B cell (primary cell): ENCODE results near the gene PGAP3. TPM values are rescaled to one million over a fixed set of nuclear protein-coding genes. Genes with fewer than 3 reads are reported as not detected.

Source experiments
- ATAC-seq: fragments of 200-7000 bp; cut with Tn5 transposase; one replicate; pipeline ENCODE4 v1.10.0; 2021; ENCODE audit warnings: low read depth, mild to moderate bottlenecking, moderate number of reproducible peaks, moderate library complexity
- CTCF ChIA-PET: fragments of 350-600 bp; sonication (Branson Sonifier 250); formaldehyde crosslinking; loops from one replicate; lab custom pipeline; 2021; ENCODE audit warnings: antibody characterized with exemption, inconsistent platforms; lab: Charles Lee
- POLR2A ChIA-PET: fragments of 350-600 bp; sonication (Branson Sonifier 250); formaldehyde crosslinking; loops from one replicate; lab custom pipeline; 2021; ENCODE audit warnings: antibody characterized with exemption; lab: Charles Lee
- DNase-seq: peaks from one replicate; pipeline ENCODE4 v3.0.0; 2013
- H2AFZ ChIP-seq: 2 replicates; pipeline ENCODE4 v1.6.1; 2012; ENCODE audit warnings: mild to moderate bottlenecking, low read depth, low read length; ENCODE audit not compliant: insufficient read depth, poor library complexity, severe bottlenecking
- H3K27ac ChIP-seq, 2 donors: 1 replicate in 1 of 2; 2 replicates in 1 of 2; pipeline ENCODE4 v1.5.1; 2012 to 2013; ENCODE audit warnings: low read length in 2 of 2, mild to moderate bottlenecking in 2 of 2, moderate library complexity in 1 of 2
- H3K27me3 ChIP-seq, 4 experiments: fragments of 200-600 bp in 1 of 4; sonication (generic) in 1 of 4; replicated peaks in 1 of 4; 1 replicate in 2 of 4; 2 replicates in 2 of 4; pipeline versions ENCODE4 v1.6.1 to v1.7.0; 2013 to 2016; ENCODE audit warnings: low read length in 3 of 4, mild to moderate bottlenecking in 2 of 4, mixed read lengths in 1 of 4, moderate library complexity in 1 of 4; ENCODE audit not compliant: insufficient read depth in 4 of 4, control insufficient read depth in 3 of 4; ENCODE audit errors: control extremely low read depth in 1 of 4
- H3K36me3 ChIP-seq, 2 experiments: replicated peaks in 1 of 2; 1 replicate in 1 of 2; 2 replicates in 1 of 2; pipeline versions ENCODE4 v1.6.1 to v1.7.1; 2013; ENCODE audit warnings: low read length in 1 of 2; ENCODE audit not compliant: insufficient read depth in 2 of 2, control insufficient read depth in 1 of 2; ENCODE audit errors: control extremely low read depth in 1 of 2, extremely low read depth in 1 of 2
- H3K4me1 ChIP-seq, 2 donors: fragments of 200-600 bp in 1 of 2; sonication (generic) in 1 of 2; 1 replicate in 1 of 2; 2 replicates in 1 of 2; pipeline versions ENCODE4 v1.5.1 to v1.6.1; 2013 to 2017; ENCODE audit warnings: low read length in 2 of 2; ENCODE audit not compliant: control insufficient read depth in 2 of 2, insufficient read depth in 2 of 2
- H3K4me2 ChIP-seq: replicated peaks from 2 replicates; pipeline ENCODE3; 2012; ENCODE audit warnings: mild to moderate bottlenecking, low read depth, low read length; ENCODE audit not compliant: poor library complexity, severe bottlenecking
- H3K4me3 ChIP-seq, 5 experiments: fragments of 200-600 bp in 1 of 5; sonication (generic) in 1 of 5; 1 replicate in 3 of 5; 2 replicates in 2 of 5; pipeline versions ENCODE4 v1.5.1 to v1.7.0; 2011 to 2016; ENCODE audit warnings: low read length in 4 of 5, mild to moderate bottlenecking in 4 of 5, low read depth in 2 of 5, control low read depth in 1 of 5, moderate library complexity in 1 of 5; ENCODE audit not compliant: insufficient read depth in 1 of 5; ENCODE audit errors: control extremely low read depth in 1 of 5, extremely low read depth in 1 of 5
- H3K79me2 ChIP-seq: fragments of 200-600 bp; sonication (generic); one replicate; pipeline ENCODE4 v1.6.0; 2016; ENCODE audit warnings: low read length; ENCODE audit not compliant: control insufficient read depth, insufficient read depth
- H3K9ac ChIP-seq: fragments of 200-600 bp; sonication (generic); 2 replicates; pipeline ENCODE4 v1.6.1; 2017; ENCODE audit warnings: mild to moderate bottlenecking, low read length, moderate library complexity
- H3K9me3 ChIP-seq, 3 donors: one replicate each; pipeline versions ENCODE4 v1.6.1 to v1.7.1; 2013; ENCODE audit warnings: low read length in 2 of 3; ENCODE audit not compliant: control insufficient read depth in 2 of 3, insufficient read depth in 1 of 3; ENCODE audit errors: control extremely low read depth in 1 of 3
- H4K20me1 ChIP-seq: 2 replicates; pipeline ENCODE4 v1.6.0; 2012; ENCODE audit warnings: mild to moderate bottlenecking, low read length; ENCODE audit not compliant: insufficient read depth, control insufficient read depth, poor library complexity, severe bottlenecking
- H3K27ac Mint-ChIP-seq: one replicate; pipeline ENCODE4 v1.8.0; 2021; ENCODE audit warnings: mixed read lengths
- H3K27me3 Mint-ChIP-seq: one replicate; pipeline ENCODE4 v1.8.0; 2021; ENCODE audit warnings: mixed read lengths
- H3K4me1 Mint-ChIP-seq: one replicate; pipeline ENCODE4 v1.8.0; 2021; ENCODE audit warnings: mixed read lengths
- H3K4me3 Mint-ChIP-seq: one replicate; pipeline ENCODE4 v1.8.0; 2021; ENCODE audit warnings: mixed read lengths
- H3K9me3 Mint-ChIP-seq: one replicate; pipeline ENCODE4 v1.8.0; 2022; ENCODE audit warnings: mixed read lengths; ENCODE audit not compliant: insufficient read depth
- EZH2 ChIP-seq: IDR thresholded peaks from 2 replicates; pipeline ENCODE4 v1.6.1; 2012; ENCODE audit warnings: borderline replicate concordance, low read depth, mild to moderate bottlenecking, moderate library complexity, low read length; ENCODE audit not compliant: insufficient read depth, poor library complexity, severe bottlenecking
- WGBS: methylation state at CpG from one replicate; pipeline ENCODE4 v1.1.5; 2013; ENCODE audit warnings: missing lambda C conversion rate; ENCODE audit not compliant: insufficient coverage; 5-methylcytosine and 5-hydroxymethylcytosine counted together
- intact Hi-C: fragments of 100-400 bp; cut with micrococcal nuclease; formaldehyde crosslinking; loops from one replicate; pipeline ENCODE4 v1.10.0; 2022
- polyA plus RNA-seq: library from polyadenylated mRNA; depleted of rRNA; stranded (reverse); fragments of >200 nt; gene quantifications from 2 replicates; pipeline ENCODE4 v1.2.3, GENCODE V29; 2012
- total RNA-seq, 2 donors: library from RNA; stranded (reverse); fragments of 120-200 nt in 1 of 2; gene quantifications; 1 replicate in 1 of 2; 2 replicates in 1 of 2; pipeline versions ENCODE4 v1.2.3 to v1.2.4, GENCODE V29; 2013 to 2022
- TF ChIP-seq, protein P1 (sequence below): fragments of 200-600 bp; IDR thresholded peaks from one replicate; pipeline ENCODE4 v1.8.0; 2022; ENCODE audit warnings: antibody characterized with exemption, mild to moderate bottlenecking

Gene PGAP3
- total and polyA plus RNA-seq, 2 donors (not counting 1 experiment from before 2014, with no cell fraction given): 27.4 to 34.3 TPM

DNA sequence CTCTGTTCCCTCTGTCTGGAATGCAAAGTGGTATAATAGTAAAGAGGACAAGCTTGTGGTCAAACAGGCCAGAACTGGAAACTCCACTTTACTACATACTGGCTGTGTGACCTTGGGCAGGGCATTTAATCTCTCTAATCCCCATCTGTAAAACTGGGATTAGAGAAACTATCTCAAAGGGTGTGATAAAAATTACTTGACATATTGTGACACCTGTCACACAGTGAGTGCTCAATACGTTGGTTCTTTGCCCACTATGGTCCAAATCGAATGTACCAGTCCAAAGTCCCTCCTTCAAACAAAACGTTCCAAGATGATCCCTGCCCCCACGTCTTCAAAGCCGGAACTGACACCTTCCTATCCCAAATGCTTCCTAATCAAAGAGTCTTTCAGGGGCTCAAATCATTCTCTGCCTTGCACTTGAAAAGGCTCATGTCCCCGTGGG is 734 bp downstream of the PGAP3 start:
- Histone ChIP-seq H3K27ac (peak overlapping the region in 1 of 2 donors; percentile 87), H3K9ac (peak overlapping the region; percentile 74), H3K79me2 (no peaks in the 10 kb centered on the region), H3K27me3 (no peaks in the 10 kb centered on the region), H3K9me3 (no peaks in the 10 kb centered on the region), H3K4me2 (peak overlapping the region; percentile 77), H2AFZ (peak overlapping the region; percentile 97), H4K20me1 (no peaks in the 10 kb centered on the region), H3K36me3 (peaks cover 0 to 16% of the 10 kb centered on the region in 2 experiments), H3K4me3 (peak overlapping the region in 3 of 5 experiments; percentile 69 to 92 (median 75)), H3K4me1 (peaks cover 15 to 18% of the 10 kb centered on the region in 2 donors)
- CTCF ChIA-PET: interaction anchor here (0.6 to 3.3 kb wide), 6 partner anchors 12 to 65 kb away, joined by 3 to 15 read pairs (median 4); partner anchors contain the start of gene PNMT
- POLR2A ChIA-PET: interaction anchor here (1.9 to 2.0 kb wide), 2 partner anchors 12 to 59 kb away, joined by 4 to 14 read pairs; no protein-coding TSS in a partner anchor
- no peaks in the 10 kb centered on the region for H3K9me3 Mint-ChIP-seq
- intact Hi-C loops: loop anchor here (1.0 to 5.0 kb wide), 3 partner anchors 12 to 225 kb away; partner anchors contain the start of genes CDK12 and STARD3
- TF ChIP-seq EZH2: no peak
- TF ChIP-seq, protein P1, sequence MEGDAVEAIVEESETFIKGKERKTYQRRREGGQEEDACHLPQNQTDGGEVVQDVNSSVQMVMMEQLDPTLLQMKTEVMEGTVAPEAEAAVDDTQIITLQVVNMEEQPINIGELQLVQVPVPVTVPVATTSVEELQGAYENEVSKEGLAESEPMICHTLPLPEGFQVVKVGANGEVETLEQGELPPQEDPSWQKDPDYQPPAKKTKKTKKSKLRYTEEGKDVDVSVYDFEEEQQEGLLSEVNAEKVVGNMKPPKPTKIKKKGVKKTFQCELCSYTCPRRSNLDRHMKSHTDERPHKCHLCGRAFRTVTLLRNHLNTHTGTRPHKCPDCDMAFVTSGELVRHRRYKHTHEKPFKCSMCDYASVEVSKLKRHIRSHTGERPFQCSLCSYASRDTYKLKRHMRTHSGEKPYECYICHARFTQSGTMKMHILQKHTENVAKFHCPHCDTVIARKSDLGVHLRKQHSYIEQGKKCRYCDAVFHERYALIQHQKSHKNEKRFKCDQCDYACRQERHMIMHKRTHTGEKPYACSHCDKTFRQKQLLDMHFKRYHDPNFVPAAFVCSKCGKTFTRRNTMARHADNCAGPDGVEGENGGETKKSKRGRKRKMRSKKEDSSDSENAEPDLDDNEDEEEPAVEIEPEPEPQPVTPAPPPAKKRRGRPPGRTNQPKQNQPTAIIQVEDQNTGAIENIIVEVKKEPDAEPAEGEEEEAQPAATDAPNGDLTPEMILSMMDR: no peak
- no peaks in the 10 kb centered on the region for H3K27me3 Mint-ChIP-seq
- ATAC-seq: no peak
- no peak for DNase-seq
- peak overlapping the region; percentile 98 for H3K27ac Mint-ChIP-seq
- WGBS: 73% methylated on average over 6 of the region's 6 CpGs
- H3K4me1 Mint-ChIP-seq: peaks cover 21% of the 10 kb centered on the region
- peak overlapping the region; percentile 99 for H3K4me3 Mint-ChIP-seq
